Type B pancreatic cell (in vitro differentiated cells): ENCODE results near the gene NCAPH2. TPM values are rescaled to one million over a fixed set of nuclear protein-coding genes. Genes with fewer than 3 reads are reported as not detected.

Experiments
- DNase-seq: peaks from one replicate; pipeline ENCODE4 v3.0.0; 2021; ENCODE audit warnings: mixed read lengths; ENCODE audit not compliant: unreplicated experiment; ENCODE audit errors: extremely low spot score
- H3K27ac Mint-ChIP-seq: 2 replicates; pipeline ENCODE4 v1.8.0; 2021; ENCODE audit warnings: mild to moderate bottlenecking, mixed read lengths
- H3K27me3 Mint-ChIP-seq: 2 replicates; pipeline ENCODE4 v1.8.0; 2021; ENCODE audit warnings: mixed read lengths
- H3K36me3 Mint-ChIP-seq: 2 replicates; pipeline ENCODE4 v1.8.0; 2021; ENCODE audit warnings: mixed read lengths
- H3K4me1 Mint-ChIP-seq: one replicate; pipeline ENCODE4 v1.8.0; 2021; ENCODE audit warnings: mixed read lengths; ENCODE audit not compliant: unreplicated experiment
- H3K4me3 Mint-ChIP-seq: 2 replicates; pipeline ENCODE4 v1.8.0; 2021; ENCODE audit warnings: mild to moderate bottlenecking, mixed read lengths
- H3K9me3 Mint-ChIP-seq: 2 replicates; pipeline ENCODE4 v1.8.0; 2021; ENCODE audit warnings: mixed read lengths
- total RNA-seq: library from RNA; stranded (reverse); gene quantifications from 2 replicates; pipeline ENCODE4 v1.2.1, GENCODE V29; 2021; ENCODE audit warnings: low replicate concordance
- TF ChIP-seq, protein P1 (sequence below): fragments of 200-600 bp; sonication (generic); conservative IDR thresholded peaks from 2 replicates; pipeline ENCODE4 v1.5.0; 2021; ENCODE audit warnings: antibody characterized with exemption, mild to moderate bottlenecking

NCAPH2 gene
- total RNA-seq, 1 donor from 2014 or later: 75.2 TPM

DNA sequence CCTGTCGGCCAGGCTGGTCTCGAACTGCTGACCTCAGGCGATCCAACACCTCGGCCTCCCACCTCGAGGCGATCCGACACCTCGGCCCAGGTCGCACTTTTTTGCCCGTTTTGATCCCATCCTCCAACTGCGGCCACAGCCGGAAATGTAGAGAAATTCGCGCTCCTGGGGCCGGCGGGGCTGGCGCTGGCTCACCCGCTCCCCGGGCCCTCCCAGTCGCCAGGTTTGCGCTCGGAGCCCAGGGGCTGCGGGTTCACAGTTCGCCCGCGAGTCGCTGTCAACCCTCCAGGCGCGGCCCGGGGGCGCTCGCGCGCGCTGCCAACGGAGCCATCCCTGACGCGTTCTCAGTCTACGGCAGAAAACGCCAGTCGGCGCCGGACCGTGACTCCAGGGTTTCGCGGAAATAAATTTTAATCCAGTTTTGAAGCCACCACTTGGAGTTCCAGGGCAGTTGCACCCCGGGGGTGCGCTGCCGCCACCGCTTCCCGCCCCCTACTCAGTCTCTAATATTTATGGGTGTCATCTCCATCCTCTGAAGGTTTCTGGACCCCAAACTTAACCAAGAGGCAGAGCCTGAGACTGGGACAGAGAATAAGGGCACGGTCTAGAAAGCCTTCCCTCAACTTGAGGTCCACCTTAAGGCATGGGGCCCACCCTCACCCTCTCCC lies 36.2 kb downstream of the NCAPH2 start:
- peaks cover 5% of the 10 kb centered on the region for H3K27me3 Mint-ChIP-seq
- H3K36me3 Mint-ChIP-seq: no peaks in the 10 kb centered on the region
- H3K27ac Mint-ChIP-seq: no peak overlapping the region
- peaks cover 3% of the 10 kb centered on the region for H3K4me1 Mint-ChIP-seq
- H3K4me3 Mint-ChIP-seq: peak overlapping the region; percentile 36
- TF ChIP-seq, protein P1, sequence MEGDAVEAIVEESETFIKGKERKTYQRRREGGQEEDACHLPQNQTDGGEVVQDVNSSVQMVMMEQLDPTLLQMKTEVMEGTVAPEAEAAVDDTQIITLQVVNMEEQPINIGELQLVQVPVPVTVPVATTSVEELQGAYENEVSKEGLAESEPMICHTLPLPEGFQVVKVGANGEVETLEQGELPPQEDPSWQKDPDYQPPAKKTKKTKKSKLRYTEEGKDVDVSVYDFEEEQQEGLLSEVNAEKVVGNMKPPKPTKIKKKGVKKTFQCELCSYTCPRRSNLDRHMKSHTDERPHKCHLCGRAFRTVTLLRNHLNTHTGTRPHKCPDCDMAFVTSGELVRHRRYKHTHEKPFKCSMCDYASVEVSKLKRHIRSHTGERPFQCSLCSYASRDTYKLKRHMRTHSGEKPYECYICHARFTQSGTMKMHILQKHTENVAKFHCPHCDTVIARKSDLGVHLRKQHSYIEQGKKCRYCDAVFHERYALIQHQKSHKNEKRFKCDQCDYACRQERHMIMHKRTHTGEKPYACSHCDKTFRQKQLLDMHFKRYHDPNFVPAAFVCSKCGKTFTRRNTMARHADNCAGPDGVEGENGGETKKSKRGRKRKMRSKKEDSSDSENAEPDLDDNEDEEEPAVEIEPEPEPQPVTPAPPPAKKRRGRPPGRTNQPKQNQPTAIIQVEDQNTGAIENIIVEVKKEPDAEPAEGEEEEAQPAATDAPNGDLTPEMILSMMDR: peak; percentile 69
- no peak for DNase-seq
- H3K9me3 Mint-ChIP-seq: no peaks in the 10 kb centered on the region

DNA sequence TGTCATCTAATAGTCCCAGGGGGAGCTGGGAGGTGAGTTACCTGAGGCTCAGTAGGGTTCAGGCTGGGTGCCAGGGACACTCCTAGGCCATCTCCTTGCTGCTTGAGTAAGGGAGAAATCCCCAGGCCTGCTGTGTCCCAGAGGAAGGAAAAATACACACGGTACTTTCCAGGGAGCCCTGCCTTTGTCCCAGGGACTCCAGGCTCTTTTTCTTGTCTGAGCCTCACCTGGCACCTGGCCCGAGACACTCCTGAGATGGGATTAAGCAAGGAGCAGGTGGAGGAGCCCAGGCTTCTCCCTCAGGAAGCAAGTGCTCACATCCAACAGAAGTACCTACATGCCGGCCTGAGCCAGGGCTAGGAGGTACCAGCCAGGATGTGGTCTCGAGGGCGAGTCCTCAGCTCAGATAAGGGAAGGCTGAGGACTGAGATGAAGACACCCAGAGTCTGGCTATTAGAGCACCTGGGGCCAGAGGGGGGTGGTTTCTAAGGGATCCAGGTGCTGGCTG lies 36.8 kb downstream of the NCAPH2 start:
- TF ChIP-seq, protein P1: no peak
- no peaks in the 10 kb centered on the region for H3K9me3 Mint-ChIP-seq
- DNase-seq: no peak
- peaks cover 3% of the 10 kb centered on the region for H3K4me1 Mint-ChIP-seq
- H3K27me3 Mint-ChIP-seq: peaks cover 5% of the 10 kb centered on the region
- H3K36me3 Mint-ChIP-seq: no peaks in the 10 kb centered on the region
- no peak overlapping the region for H3K4me3 Mint-ChIP-seq
- H3K27ac Mint-ChIP-seq: no peak overlapping the region

DNA sequence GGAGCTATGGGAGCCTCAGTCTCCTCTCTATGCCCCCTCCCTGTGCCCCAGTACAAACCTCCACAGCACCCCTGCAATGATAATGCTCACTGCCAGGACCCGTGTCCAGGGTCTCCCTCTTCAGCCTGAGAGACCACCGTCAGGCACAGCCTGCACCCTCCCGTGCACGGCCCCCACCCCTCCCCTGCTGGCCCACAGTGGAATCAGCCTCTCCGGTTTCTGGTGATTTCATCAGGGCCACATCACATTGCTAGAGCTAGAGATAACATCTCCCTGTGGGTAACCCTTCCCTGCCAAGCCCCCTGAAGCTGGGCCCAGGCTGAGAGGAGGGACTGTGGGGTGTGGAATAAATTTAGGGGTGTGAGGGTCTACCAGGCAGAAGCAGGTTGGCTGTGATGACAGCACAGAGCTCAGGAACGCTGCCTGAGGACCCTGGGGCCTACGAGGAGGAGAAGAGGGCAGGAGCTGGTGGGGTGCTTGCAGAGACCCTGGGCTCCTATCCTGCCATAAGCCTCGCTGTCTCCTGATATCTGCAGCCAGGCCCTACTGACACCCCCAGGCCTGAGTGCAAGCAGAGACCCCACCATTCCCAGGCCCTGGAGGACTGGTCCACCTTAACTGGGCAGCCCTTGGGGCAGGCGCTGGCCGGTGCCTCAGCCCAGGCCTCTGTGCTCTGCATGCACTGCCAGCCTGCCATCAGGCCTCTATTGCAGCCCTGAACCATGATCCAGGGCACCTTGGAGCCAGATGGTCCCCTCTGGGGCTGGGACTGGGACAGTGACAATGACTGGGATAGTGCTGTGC lies 37.7 kb downstream of the NCAPH2 start, which contains the start of gene KLHDC7B:
TSS of gene KLHDC7B (plus strand) at position 378 of the 804 bp plus-strand sequence. CDS start at position 723, 345 bp downstream.
- Mint-ChIP-seq H3K27me3 (peaks cover 7% of the 10 kb centered on the region), H3K4me3 (no peak within 1 kb of the TSS), H3K4me1 (peaks cover 3% of the 10 kb centered on the region), H3K36me3 (no peaks in the 10 kb centered on the region), H3K27ac (no peak within 1 kb of the TSS), H3K9me3 (no peaks in the 10 kb centered on the region)
- no peak for DNase-seq
- TF ChIP-seq, protein P1: peak; percentile 18

DNA sequence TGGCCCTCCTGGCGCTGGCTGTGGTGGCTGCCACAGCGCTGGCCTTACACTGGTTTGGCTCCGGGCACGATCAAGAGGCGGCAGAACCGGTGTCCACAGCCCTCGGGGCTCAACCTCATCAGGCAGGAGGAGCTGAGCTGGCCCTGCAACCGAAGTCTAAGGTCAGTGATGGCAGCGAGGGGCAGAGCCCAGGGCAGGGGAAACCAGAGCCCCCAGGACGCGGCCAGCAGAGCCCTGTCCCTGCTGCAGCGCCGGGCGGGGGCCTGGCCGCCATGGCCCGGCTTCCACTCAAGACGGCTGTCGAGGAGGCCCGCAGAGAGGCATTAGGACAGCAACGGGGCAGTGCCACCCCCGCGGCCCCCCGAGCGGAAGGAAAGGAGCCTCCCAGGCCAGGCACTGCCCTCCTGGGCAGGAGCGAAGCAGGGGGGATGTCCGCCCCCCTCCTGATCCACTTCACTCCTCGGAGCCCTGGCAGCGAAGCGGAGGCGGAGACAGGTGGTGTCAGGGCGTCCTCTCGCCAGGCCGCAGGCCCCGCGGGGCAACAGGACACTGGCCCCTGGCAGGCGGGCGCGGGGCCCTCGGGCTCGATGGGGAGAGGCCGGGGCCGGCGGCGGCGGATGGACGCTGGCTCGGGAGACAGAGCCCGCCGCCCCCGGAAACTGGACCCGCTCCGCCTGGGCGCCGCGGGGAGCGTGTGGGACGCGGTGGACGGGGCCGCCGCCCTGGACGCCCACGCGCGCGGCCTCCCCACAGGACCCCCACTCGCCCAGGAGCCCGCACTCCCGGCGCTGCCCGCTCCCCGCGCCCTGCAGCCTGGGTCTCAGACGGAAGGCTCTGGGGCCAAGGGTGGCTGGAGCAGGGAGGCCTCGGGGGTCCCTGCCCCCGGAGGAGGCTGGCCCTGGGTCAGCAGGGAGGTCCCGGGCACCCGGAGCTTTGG lies 38.6 kb downstream of the NCAPH2 start:
- H3K36me3 Mint-ChIP-seq: no peaks in the 10 kb centered on the region
- H3K4me3 Mint-ChIP-seq: no peak overlapping the region
- no peak overlapping the region for H3K27ac Mint-ChIP-seq
- DNase-seq: no peak
- TF ChIP-seq, protein P1: no peak
- H3K9me3 Mint-ChIP-seq: no peaks in the 10 kb centered on the region
- H3K4me1 Mint-ChIP-seq: peaks cover 3% of the 10 kb centered on the region
- H3K27me3 Mint-ChIP-seq: peaks cover 8% of the 10 kb centered on the region
